ENCODE results near the gene TUFT1.

The TUFT1 gene

DNA sequence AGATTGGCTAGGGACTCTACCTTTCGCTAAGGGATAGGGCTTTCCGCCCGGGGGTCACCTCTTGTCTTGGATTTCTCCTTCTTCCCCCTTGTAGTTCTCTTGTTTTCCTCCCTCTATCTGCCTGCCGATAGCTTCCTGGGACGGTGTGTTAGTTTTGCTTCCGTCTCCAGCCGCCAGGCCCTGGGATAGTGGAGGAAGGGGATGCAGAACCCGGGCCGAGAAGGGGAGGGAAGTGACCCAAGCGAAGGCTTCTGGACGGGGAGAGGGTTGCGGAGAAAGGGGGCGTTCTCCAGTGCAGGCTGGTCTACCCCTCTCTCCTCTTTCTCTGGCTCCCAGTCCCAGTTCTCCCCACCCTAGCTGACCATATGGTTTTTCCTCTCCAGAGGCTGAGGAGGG, 871 bp downstream of the TUFT1 start:
- DNase-seq: no peak

DNA sequence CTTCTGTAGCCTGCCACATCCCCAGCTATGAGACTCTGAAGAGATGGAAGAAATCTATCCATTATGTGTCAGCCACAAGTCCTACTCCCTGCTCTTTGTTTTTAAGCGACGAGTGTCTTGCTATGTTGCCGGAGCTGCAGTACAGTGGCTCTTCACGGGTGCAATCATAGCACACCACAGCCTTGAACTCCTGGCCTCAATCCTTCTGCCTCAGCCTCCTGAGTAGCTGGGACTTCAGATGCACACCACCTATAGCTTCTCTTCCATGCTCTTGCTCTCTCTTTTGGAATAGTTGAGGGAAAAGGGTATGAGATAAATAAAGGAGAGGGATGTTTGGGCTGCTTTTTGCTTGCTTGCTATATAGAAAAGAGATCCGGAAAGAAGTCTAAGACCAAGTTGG, 1.6 kb downstream of the TUFT1 start:
- no peak for DNase-seq

DNA sequence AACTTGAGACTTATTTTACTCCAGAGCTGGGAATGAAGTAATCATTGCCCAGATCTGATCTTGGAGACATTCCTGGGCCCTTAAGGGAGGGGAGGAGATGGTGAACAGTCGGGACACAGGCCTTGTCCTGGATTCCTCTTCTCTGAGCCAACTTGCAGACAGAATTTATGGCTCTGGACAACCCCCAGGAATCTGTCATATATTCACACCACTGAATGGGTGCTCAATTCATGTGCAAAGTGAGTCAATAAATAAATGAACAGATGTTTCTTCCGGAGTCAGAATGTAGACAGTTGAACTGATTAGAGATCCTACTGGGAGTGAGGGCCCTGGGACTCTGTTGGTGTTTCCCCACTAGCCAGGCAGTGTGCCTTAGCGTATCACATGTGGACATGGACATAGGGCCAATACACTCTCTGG, 2.6 kb downstream of the TUFT1 start:
- no peak for DNase-seq

GRCh38 chr1:151545542-151545941, 5.4 kb downstream of the TUFT1 start:
- DNase-seq: no peak

GRCh38 chr1:151546011-151546925, 6.2 kb downstream of the TUFT1 start:
- DNase-seq: no peak

GRCh38 chr1:151547119-151547899, 7.2 kb downstream of the TUFT1 start:
- no peak for DNase-seq

DNA sequence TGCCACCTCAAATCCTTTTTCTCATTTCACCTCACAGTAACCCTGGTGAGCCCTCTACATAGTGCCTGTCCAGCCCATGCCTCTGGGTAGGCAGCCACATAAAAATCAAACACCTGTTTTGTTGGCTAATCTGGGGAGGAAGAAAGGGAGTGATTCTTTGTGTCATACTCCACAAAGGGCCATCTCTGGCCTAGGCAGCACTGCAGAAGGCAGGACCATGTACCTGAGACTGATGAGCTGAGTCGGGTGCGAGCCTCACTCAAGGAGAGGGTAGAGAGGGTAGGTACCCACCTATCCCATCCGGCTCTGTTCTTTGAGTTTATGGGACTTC, 7.8 kb downstream of the TUFT1 start:
- no peak for DNase-seq

- no peak for DNase-seq
Observed at GRCh38 chr1:151549199-151549598, 9.1 kb downstream of the TUFT1 start.

DNA sequence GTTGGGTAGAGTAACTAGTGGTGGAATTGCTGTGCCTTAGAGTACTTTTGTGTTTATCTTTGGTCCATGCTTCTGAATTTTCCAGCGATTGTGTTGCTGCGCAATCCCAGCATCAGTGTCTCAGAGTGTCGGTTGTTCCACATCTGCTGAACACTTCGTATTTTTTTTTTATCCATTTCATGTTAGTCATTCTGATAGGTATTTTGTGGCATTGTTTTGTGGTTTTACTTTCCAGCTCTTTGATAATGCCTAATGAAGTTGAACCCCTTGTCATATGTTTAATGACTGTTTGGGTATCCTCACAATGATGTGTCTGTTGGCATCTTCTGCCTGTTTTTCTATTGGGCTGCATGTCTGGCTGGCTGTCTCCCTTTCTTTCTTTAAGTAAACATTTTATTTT, 13.6 kb downstream of the TUFT1 start:
- no peak for DNase-seq

- DNase-seq: no peak
Observed at GRCh38 chr1:151556052-151556451, 15.9 kb downstream of the TUFT1 start.

- DNase-seq: no peak
Observed at GRCh38 chr1:151562661-151563060, 22.6 kb downstream of the TUFT1 start.

- DNase-seq: no peak
Observed at GRCh38 chr1:151563376-151563775, 23.3 kb downstream of the TUFT1 start.

DNA sequence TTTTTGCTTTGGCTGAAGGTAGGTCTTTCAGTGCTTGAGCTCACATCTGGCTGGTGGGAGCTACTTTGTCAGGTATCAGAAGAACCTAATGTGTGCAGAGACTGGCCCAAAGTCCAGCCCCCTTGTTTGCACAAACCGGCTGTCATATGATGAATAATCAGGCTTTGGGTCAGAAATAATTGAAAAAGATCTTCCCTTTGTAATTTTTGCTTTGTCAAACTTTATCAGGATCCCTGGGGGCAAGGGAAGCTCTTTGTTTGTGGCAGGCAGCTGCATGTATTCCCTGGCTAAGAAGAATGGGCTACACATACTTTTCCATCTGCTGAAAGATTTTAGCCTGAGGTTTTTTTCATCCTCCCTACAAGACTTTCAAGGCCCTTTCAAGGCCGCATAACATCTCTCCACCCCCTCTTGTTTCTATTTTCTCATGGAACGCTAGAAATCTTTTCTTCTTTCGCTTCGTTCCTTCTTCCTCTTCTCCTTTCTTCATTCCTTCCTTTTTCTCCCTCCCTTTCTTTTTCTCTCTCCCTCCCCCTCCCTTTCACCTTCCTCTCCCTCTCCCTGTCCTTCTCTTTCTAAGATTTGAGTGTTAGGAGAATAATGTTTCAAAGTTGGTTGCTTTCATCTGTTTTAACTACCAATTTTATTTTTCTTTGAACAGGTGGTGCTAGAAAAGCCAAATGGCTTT, 25.5 kb downstream of the TUFT1 start:
- no peak for DNase-seq

DNA sequence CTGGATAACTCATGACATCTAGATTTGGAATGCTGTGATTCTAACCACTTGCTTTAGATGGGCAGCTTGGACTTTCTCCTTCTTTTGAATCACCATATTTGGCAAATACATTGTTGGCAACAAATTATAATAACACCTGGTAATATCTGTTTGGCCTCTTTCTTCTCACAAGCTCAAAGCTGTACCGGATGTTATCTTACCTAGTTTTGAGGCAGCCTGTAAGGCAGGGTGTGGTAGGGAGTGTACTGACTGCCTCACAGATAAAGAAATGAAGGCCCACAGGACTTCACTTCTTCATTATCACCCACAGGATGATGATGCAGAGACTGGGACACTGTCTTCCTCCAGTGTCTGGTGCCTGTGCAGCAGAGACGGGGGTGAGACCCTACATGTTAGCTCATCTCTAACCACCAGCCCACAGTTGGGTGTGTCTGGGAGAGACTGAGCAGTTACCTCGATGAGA, 28.5 kb downstream of the TUFT1 start:
- peak; percentile 23 for DNase-seq

DNA sequence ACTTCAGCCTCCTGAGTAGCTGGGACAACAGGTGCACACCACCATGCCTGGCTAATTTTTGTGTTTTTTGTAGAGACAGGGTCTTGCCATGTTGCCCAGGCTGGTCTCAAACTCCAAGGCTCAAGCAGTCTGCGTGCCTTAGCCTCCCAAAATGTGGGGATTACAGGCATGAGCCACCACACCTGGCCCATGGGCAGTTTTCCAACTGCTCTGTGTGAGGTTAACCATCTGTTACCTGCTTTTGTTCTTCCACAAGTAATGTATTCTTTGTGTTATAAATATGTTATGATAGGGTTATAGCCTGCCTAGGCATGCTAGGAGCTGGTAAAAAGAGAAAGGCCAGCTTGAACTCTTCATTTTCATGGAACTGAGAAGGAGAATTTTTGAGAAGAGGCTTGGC, 30.7 kb downstream of the TUFT1 start:
- no peak for DNase-seq

GRCh38 chr1:151574575-151575529, 34.7 kb downstream of the TUFT1 start:
- DNase-seq: no peak

GRCh38 chr1:151577173-151577572, 37.1 kb downstream of the TUFT1 start:
- no peak for DNase-seq

GRCh38 chr1:151578941-151579340, 38.8 kb downstream of the TUFT1 start:
- no peak for DNase-seq

GRCh38 chr1:151579436-151580225, 39.5 kb downstream of the TUFT1 start:
- DNase-seq: no peak

GRCh38 chr1:151581451-151581850, 41.3 kb downstream of the TUFT1 start:
- DNase-seq: no peak

DNA sequence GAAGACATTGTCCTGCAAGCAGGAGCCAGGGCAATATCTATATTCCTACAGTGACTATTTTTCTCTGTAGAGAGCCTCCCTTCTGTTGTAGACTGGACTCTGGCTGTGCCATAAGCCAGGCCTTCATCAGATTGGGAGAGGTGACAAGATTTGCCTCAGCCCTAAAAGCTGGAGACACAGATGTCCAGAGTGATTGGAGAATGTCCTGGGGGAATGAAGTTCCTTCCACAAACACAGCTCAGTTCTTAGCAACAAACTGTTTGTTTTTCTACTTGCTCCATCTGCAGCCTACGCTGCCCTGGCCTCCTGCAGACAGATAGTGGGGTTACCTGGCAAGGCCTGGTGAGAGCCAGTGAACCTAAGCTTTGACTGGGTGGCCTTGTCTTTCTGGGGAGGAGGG, 41.8 kb downstream of the TUFT1 start:
- DNase-seq: no peak

DNA sequence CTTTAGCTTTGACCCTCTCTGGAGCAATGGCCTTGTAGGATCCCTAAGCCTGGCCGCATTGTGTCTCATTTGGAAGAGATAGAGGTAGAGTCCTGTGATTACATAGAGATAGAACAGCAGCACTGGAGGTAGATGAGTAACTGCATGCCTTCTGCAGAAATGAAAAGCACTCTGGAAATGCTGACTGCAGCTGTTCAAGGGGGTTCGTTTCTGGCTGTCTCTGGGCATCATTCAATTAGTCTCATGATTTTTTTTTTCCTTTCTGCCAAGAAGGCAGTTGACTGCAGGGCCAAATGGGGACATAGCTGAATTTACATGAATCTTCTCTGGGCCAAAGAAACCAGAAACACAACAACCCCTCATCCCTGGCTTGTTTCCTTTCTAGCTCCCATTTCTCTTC, 43.7 kb downstream of the TUFT1 start:
- no peak for DNase-seq
